A172 (cell line): ENCODE measurements around the gene HARS2. TPM values are rescaled to one million over a fixed set of nuclear protein-coding genes. Genes with fewer than 3 reads are reported as not detected.
"Not testable (repeated sequence)": the region's sequence is repeated elsewhere in the genome, so short reads cannot be mapped to it uniquely, and the experiment has no call there.

ENCODE experiments used
- DNase-seq: peaks from one replicate; pipeline ENCODE4 v3.0.0-alpha.2; 2015; ENCODE audit warnings: low spot score
- total RNA-seq: library from RNA; depleted of rRNA; stranded (reverse); fragments of >200 nt; shearing (Covaris generic); gene quantifications from 2 replicates; pipeline ENCODE4 v1.2.3, GENCODE V29; 2014; rRNA removed

HARS2 gene
- total RNA-seq, 1 experiment from 2014 or later, result 50.5 TPM

- peak; percentile 98 for DNase-seq
Measured at GRCh38 chr5:140700177-140701144, 9.2 kb downstream of the HARS2 start, which contains the start of gene ZMAT2. Gene ZMAT2 (plus strand): TSS chr5:140700447. CDS start chr5:140700461, 14 bp downstream.

GRCh38 chr5:140707812-140708211 lies 16.6 kb downstream of the HARS2 start:
- DNase-seq, result no peak

DNA sequence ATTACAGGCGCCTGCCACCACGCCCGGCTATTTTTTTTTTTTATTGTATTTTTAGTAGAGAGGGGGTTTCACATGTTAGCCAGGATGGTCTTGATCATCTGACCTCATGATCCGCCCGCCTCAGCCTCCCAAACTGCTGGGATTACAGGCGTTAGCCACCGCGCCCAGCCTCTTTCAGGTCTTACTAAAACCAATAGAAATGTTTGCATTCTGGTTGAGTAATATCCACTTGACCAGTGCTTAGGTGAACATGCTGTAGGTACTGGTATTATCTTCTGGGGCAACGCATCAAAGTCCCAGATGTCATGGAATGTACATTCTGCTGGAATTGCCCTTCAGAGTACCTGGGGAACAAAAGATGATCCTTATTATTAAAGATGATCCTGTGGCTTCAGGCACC lies 17.5 kb downstream of the HARS2 start:
- not testable (repeated sequence) for DNase-seq

DNA sequence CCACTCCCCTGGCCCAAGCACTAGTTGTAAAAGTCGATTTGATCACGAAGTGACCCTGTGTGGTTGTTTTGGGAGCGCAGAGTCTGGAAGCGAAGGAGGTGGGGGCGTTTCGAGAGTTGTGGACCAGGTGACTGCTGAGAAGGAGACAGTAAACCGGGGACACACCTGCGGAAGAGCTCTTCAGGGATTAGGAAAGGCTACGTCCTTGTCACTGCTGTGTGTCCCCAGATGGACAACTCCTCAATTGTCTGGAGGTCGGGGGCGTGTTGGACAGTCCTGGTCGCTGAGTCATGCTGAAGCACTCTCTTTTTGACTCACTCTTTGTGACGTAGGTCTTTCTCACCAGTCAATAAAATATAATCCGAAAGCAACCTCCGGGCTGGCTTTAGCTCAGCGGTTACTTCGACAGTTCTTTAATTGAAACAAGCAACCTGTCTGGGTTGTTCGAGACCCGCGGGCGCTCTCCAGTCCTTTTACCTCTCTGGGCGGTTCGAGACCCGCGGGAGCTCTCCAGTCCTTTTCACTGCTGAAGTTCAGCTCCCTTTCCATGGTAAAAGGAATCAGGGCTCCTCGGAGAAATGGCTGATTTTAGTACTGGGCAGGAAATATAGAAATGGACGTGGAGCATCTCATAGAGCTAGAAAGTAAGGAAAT lies 19.8 kb downstream of the HARS2 start:
- peak; percentile 99 for DNase-seq

- no peak for DNase-seq
Measured at GRCh38 chr5:140711794-140712193, 20.5 kb downstream of the HARS2 start.

DNA sequence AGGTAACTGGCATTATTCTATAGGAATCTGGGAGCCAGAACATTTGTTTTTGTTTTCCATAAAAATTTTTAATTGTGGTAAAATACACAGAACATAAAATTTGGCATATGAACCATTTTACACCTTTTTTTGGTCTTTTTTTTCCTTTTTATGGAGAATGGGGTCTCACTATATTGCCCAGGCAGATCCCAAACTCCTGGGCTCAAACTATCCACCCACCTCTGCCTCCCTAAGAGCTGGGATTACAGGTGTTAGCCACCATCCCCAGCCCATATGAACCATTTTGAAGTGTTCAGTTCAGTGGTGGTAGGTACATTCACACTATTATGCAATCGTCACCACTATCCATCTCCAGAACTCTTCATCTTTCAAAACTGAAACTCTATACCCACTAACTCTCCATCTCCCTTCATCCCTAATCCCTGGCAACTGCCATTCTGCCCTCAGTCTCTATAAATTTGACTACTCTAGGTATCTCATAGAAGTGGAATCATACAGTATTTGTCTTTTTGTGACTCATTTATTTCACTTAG lies 22.4 kb downstream of the HARS2 start:
- DNase-seq, result no peak

GRCh38 chr5:140716238-140716637 lies 25.0 kb downstream of the HARS2 start:
- DNase-seq, result not testable (repeated sequence)

- no peak for DNase-seq
Measured at GRCh38 chr5:140718266-140718592, 27.0 kb downstream of the HARS2 start.

DNA sequence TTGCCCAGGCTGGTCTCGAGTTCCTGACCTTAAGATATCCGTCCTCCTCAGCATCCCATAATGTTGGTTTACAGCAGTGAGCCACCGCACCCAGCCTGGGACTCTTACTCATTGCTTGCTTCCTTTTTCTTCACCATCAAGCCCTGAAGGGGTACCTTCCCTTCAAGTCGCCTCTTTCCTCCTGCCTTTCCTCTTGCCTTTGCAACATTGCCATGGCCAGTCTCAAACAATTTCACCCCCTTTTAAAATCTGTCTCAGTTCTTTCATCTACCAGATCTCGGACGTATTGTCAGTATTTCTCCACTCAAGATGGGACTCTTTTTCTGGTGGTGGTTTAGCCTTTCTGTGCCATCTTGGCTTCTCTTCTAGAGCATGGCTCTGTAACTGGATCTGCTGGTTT lies 29.5 kb downstream of the HARS2 start:
- peak; percentile 34 for DNase-seq

DNA sequence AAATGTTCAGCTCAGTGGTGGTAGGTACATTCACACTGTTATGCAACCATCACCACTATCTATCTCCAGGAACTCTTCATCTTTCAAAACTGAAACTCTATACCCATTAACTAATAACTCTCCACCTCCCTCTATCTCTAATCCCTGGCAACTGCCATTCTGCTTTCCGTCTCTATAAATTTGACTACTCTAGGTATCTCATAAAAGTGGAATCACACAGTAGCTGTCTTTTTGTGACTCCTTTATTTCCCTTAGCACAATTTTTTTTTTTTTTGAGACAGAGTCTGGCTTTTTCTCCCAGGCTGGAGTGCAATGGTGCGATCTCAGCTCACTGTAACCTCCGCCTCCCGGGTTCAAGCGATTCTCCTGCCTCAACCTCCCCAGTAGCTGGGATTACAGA lies 30.1 kb downstream of the HARS2 start:
- not testable (repeated sequence) for DNase-seq

DNA sequence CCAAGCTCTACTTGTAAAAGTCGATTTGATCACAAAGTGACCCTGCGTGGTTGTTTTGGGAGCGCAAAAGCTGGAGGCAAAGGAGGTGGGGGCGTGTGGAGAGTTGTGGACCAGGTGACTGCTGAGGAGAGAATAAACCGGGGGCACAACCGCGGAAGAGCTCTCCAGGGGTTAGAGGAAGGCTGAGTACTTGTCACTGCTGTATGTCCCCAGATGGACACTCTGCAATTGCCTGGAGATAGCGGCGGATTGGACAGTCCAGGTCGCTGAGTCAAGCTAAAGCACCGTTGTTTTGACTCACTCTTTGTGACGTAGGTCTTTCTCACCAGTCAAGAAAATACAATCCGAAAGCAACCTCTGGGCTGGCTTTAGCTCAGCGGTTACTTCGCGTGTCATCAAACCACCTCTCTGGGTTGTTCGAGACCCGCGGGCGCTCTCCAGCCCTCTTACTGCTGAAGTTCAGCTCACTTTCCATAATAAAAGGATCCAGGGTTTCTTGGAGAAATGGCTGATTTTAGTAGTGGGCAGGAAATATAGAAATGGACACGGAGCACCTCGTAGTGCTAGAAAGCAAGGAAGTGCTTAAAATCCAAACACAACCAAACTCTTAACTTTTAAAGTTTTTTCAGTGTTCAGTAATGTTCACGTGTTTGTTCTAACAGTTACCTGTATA lies 34.7 kb downstream of the HARS2 start:
- DNase-seq, result peak; percentile 99

DNA sequence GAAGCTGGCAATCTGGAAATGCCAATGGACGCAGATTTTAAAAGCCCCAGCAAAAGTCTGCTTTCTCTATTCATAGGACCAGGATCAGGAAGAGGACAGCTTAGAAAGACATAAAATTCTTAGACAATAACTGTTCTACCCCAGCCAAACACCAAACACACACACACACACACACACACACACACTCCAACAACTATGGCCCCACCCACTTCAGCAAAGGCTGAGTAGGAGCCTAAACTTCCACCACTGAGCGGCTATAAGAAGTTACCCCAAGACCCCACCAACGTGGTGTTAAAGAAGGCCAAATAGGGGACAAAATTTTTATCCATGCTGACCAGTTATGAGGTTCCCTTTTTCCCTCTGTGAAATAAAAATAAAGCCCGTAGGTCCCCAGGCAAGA lies 41.8 kb downstream of the HARS2 start:
- DNase-seq, result no peak

GRCh38 chr5:140734354-140734753 lies 43.1 kb downstream of the HARS2 start:
- no peak for DNase-seq

GRCh38 chr5:140737486-140737885 lies 46.2 kb downstream of the HARS2 start:
- DNase-seq, result no peak

GRCh38 chr5:140741967-140742366 lies 50.7 kb downstream of the HARS2 start:
- DNase-seq, result no peak

Other genes starting within 250 kb of the HARS2 start
- not detected in 2 replicates for gene EIF4EBP3, start 143.8 kb upstream of the HARS2 start, total RNA-seq
- 55.0 and 57.1 TPM in 2 replicates for gene SRA1, start 134.0 kb upstream of the HARS2 start, total RNA-seq
- gene APBB3, start 126.9 kb upstream of the HARS2 start, total RNA-seq, result 5.9 and 6.1 TPM in 2 replicates
- gene SLC35A4, start 126.6 kb upstream of the HARS2 start, total RNA-seq, result 51.2 and 59.8 TPM in 2 replicates
- 2.3 TPM in 1 of 2 replicates, not detected in the other for gene CD14, start 58.3 kb upstream of the HARS2 start, total RNA-seq
- 1.4 and 8.8 TPM in 2 replicates for gene TMCO6, start 52.0 kb upstream of the HARS2 start, total RNA-seq
- gene NDUFA2, start 43.8 kb upstream of the HARS2 start, total RNA-seq, result 112 and 115 TPM in 2 replicates
- 147 and 211 TPM in 2 replicates for gene IK, start 43.6 kb upstream of the HARS2 start, total RNA-seq
- 28.5 and 30.8 TPM in 2 replicates for gene WDR55, start 26.6 kb upstream of the HARS2 start, total RNA-seq
- 1.5 TPM in 1 of 2 replicates, not detected in the other for gene DND1, start 17.9 kb upstream of the HARS2 start, total RNA-seq
- gene HARS1, start 85 bp upstream of the HARS2 start, total RNA-seq, result 143 and 148 TPM in 2 replicates
- gene ZMAT2, start 9.0 kb downstream of the HARS2 start, total RNA-seq, result 91.8 and 100 TPM in 2 replicates
- 0.02 TPM in 1 of 2 replicates, not detected in the other for gene PCDHA1, start 94.7 kb downstream of the HARS2 start, total RNA-seq
- gene PCDHA2, start 103.4 kb downstream of the HARS2 start, total RNA-seq, result 0.03 and 0.81 TPM in 2 replicates
- 2.9 and 3.2 TPM in 2 replicates for gene PCDHA3, start 109.6 kb downstream of the HARS2 start, total RNA-seq
- 1.9 and 2.6 TPM in 2 replicates for gene PCDHA4, start 115.6 kb downstream of the HARS2 start, total RNA-seq
- 0.10 and 0.12 TPM in 2 replicates for gene PCDHA5, start 130.2 kb downstream of the HARS2 start, total RNA-seq
- gene PCDHA6, start 136.5 kb downstream of the HARS2 start, total RNA-seq, result 0.43 and 0.69 TPM in 2 replicates
- 0.19 and 0.38 TPM in 2 replicates for gene PCDHA7, start 142.8 kb downstream of the HARS2 start, total RNA-seq
- gene PCDHA8, start 149.7 kb downstream of the HARS2 start, total RNA-seq, result not detected in 2 replicates
- 0.07 TPM in 1 of 2 replicates, not detected in the other for gene PCDHA9, start 156.9 kb downstream of the HARS2 start, total RNA-seq
- gene PCDHA10, start 164.4 kb downstream of the HARS2 start, total RNA-seq, result 0.02 and 0.10 TPM in 2 replicates
- 0.10 TPM in 1 of 2 replicates, not detected in the other for gene PCDHA11, start 177.5 kb downstream of the HARS2 start, total RNA-seq
- 3.8 and 4.5 TPM in 2 replicates for gene PCDHA12, start 183.9 kb downstream of the HARS2 start, total RNA-seq
- gene PCDHA13, start 190.7 kb downstream of the HARS2 start, total RNA-seq, result 0.26 TPM in 1 of 2 replicates, not detected in the other
- gene PCDHAC1, start 234.8 kb downstream of the HARS2 start, total RNA-seq, result 0.52 and 0.96 TPM in 2 replicates